GM19467 (cell line): Measurements from ENCODE around the gene TOMM6.

ENCODE experiments used
- ATAC-seq: cut with Tn5 transposase; IDR thresholded peaks from one replicate; pipeline ENCODE4 v1.9.1; 2021; ENCODE audit warnings: mild to moderate bottlenecking, moderate library complexity; ENCODE audit not compliant: unreplicated experiment

TOMM6 gene

GRCh38 chr6:41787219-41787917 lies at the start of gene TOMM6:
Gene TOMM6, plus strand, starts transcription at chr6:41787694. Its CDS starts 4 bp downstream, at chr6:41787698.
- ATAC-seq: peak; percentile 73

- no peak for ATAC-seq
These were observed 48.5 kb upstream of the TOMM6 start for GRCh38 chr6:41739041-41739440.

- no peak for ATAC-seq
These were observed 46.9 kb upstream of the TOMM6 start for GRCh38 chr6:41740366-41741162.

GRCh38 chr6:41741625-41742490 lies 45.6 kb upstream of the TOMM6 start:
- ATAC-seq: no peak

GRCh38 chr6:41743406-41744235 lies 43.9 kb upstream of the TOMM6 start:
- ATAC-seq: no peak

GRCh38 chr6:41744236-41744787 lies 43.2 kb upstream of the TOMM6 start:
- no peak for ATAC-seq

- no peak for ATAC-seq
These were observed 41.4 kb upstream of the TOMM6 start for GRCh38 chr6:41746107-41746506.

GRCh38 chr6:41747256-41748101 lies 40.0 kb upstream of the TOMM6 start, which contains the start of gene PGC:
Gene PGC, minus strand, starts transcription at chr6:41747397. Its CDS starts 63 bp downstream, at chr6:41747334.
- ATAC-seq: no peak

GRCh38 chr6:41748102-41748477 lies 39.4 kb upstream of the TOMM6 start:
- ATAC-seq: no peak

GRCh38 chr6:41748542-41748941 lies 39.0 kb upstream of the TOMM6 start:
- ATAC-seq: no peak

GRCh38 chr6:41750374-41750773 lies 37.1 kb upstream of the TOMM6 start:
- ATAC-seq: no peak

- ATAC-seq: no peak
These were observed 31.6 kb upstream of the TOMM6 start for GRCh38 chr6:41755895-41756294.

GRCh38 chr6:41756354-41756753 lies 31.1 kb upstream of the TOMM6 start:
- no peak for ATAC-seq

GRCh38 chr6:41757271-41757670 lies 30.2 kb upstream of the TOMM6 start:
- no peak for ATAC-seq

- no peak for ATAC-seq
These were observed 29.4 kb upstream of the TOMM6 start for GRCh38 chr6:41757931-41758640.

- ATAC-seq: no peak
These were observed 28.9 kb upstream of the TOMM6 start for GRCh38 chr6:41758641-41759035.

GRCh38 chr6:41759106-41759904 lies 28.2 kb upstream of the TOMM6 start:
- no peak for ATAC-seq
